Natural killer cell (primary cell): Measurements from ENCODE around the gene SELENOI. TPM values are rescaled to one million over a fixed set of nuclear protein-coding genes. Genes with fewer than 3 reads are reported as not detected.

ENCODE experiments used
- ATAC-seq, 3 donors: fragments of 150-1000 bp in 2 of 3; fragments of 200-7000 bp in 1 of 3; cut with Tn5 transposase; 1 replicate in 1 of 3; 2 replicates in 2 of 3; pipeline ENCODE4 v1.10.0; 2021; ENCODE audit warnings: mild to moderate bottlenecking in 2 of 3, moderate library complexity in 2 of 3
- DNase-seq, 2 donors: peaks; one replicate each; pipeline versions ENCODE4 v3.0.0 to v3.0.0-alpha.2; 2013 to 2021; ENCODE audit warnings: mixed read lengths in 1 of 2
- H3K27ac ChIP-seq: one replicate; pipeline ENCODE4 v1.5.1; 2013; ENCODE audit warnings: mild to moderate bottlenecking, low read length
- H3K27me3 ChIP-seq: one replicate; pipeline ENCODE4 v1.6.1; 2013; ENCODE audit warnings: low read length; ENCODE audit not compliant: control insufficient read depth, insufficient read depth
- H3K36me3 ChIP-seq: one replicate; pipeline ENCODE4 v1.6.1; 2013; ENCODE audit warnings: low read length; ENCODE audit not compliant: control insufficient read depth, insufficient read depth
- H3K4me1 ChIP-seq: one replicate; pipeline ENCODE4 v1.6.1; 2013; ENCODE audit warnings: low read length; ENCODE audit not compliant: control insufficient read depth, insufficient read depth
- H3K4me3 ChIP-seq: one replicate; pipeline ENCODE4 v1.5.1; 2013; ENCODE audit warnings: low read length
- H3K9me3 ChIP-seq: one replicate; pipeline ENCODE4 v1.6.1; 2013; ENCODE audit warnings: low read length; ENCODE audit not compliant: control insufficient read depth, insufficient read depth
- H3K27ac Mint-ChIP-seq, 2 donors: one replicate each; pipeline ENCODE4 v1.8.0; 2022; ENCODE audit warnings: mild to moderate bottlenecking in 2 of 2, mixed read lengths in 2 of 2, moderate library complexity in 1 of 2
- H3K27me3 Mint-ChIP-seq, 2 donors: one replicate each; pipeline ENCODE4 v1.8.0; 2022; ENCODE audit warnings: low read depth in 2 of 2, mixed read lengths in 2 of 2
- H3K36me3 Mint-ChIP-seq: one replicate; pipeline ENCODE4 v1.8.0; 2022; ENCODE audit warnings: mixed read lengths
- H3K4me1 Mint-ChIP-seq, 2 donors: one replicate each; pipeline ENCODE4 v1.8.0; 2022; ENCODE audit warnings: mixed read lengths in 2 of 2
- H3K4me3 Mint-ChIP-seq: one replicate; pipeline ENCODE4 v1.8.0; 2022; ENCODE audit warnings: mild to moderate bottlenecking, moderate library complexity, mixed read lengths
- H3K9me3 Mint-ChIP-seq, 2 donors: one replicate each; pipeline ENCODE4 v1.8.0; 2022; ENCODE audit warnings: mixed read lengths in 2 of 2
- CTCF ChIP-seq: fragments of 200-600 bp; IDR thresholded peaks from one replicate; pipeline ENCODE4 v1.8.0; 2022; ENCODE audit warnings: antibody characterized with exemption
- WGBS: methylation state at CpG from one replicate; pipeline ENCODE4 v1.1.7; 2013; ENCODE audit warnings: missing lambda C conversion rate; ENCODE audit not compliant: insufficient coverage; 5-methylcytosine and 5-hydroxymethylcytosine counted together
- intact Hi-C: fragments of 100-400 bp; cut with micrococcal nuclease; formaldehyde crosslinking; loops from one replicate; pipeline ENCODE4 v1.14.2; 2022
- total RNA-seq, 4 donors: library from RNA; stranded (reverse); fragments of 120-200 nt in 1 of 4; gene quantifications; one replicate each; pipeline versions ENCODE4 v1.2.3 to v1.2.4, GENCODE V29; 2013 to 2022

The SELENOI gene
- 10 to 100 TPM; 28.1 to 47.6 (median 36.4) TPM for total RNA-seq
- 31.2 TPM for total RNA-seq (2013)

GRCh38 chr2:26345545-26346453, at the start of gene SELENOI:
TSS of gene SELENOI (plus strand) at chr2:26346143. CDS start at chr2:26346233, 90 bp downstream.
- DNase-seq (peak; percentile 99 to 100), ATAC-seq (peak; percentile 92 to 98 (median 95))
- WGBS, result under 1% methylated on average over 80 of the region's 80 CpGs
- H3K36me3 Mint-ChIP-seq, result no peaks in the 10 kb centered on the region
- peaks cover 16% of the 10 kb centered on the region for H3K4me1 ChIP-seq
- H3K9me3 Mint-ChIP-seq, result no peaks in the 10 kb centered on the region
- peak within 1 kb of the TSS; percentile 90 for H3K4me3 ChIP-seq
- H3K4me1 Mint-ChIP-seq, result peaks cover 35 to 38% of the 10 kb centered on the region in 2 donors
- peak within 1 kb of the TSS; percentile 95 to 99 for H3K27ac Mint-ChIP-seq
- H3K27me3 Mint-ChIP-seq, result no peaks in the 10 kb centered on the region
- intact Hi-C loops, result loop anchor here (1.0 to 5.0 kb wide), 3 partner anchors 101 to 1373 kb away; partner anchors contain the start of genes ASXL2, DNAJC27, HADHA and HADHB
- H3K27ac ChIP-seq, result peak within 1 kb of the TSS; percentile 91
- no peaks in the 10 kb centered on the region for H3K36me3 ChIP-seq
- no peaks in the 10 kb centered on the region for H3K9me3 ChIP-seq
- H3K4me3 Mint-ChIP-seq, result peak within 1 kb of the TSS; percentile 99
- no peaks in the 10 kb centered on the region for H3K27me3 ChIP-seq
- no peak for TF ChIP-seq CTCF

- Histone ChIP-seq H3K36me3 (no peaks in the 10 kb centered on the region), H3K9me3 (no peaks in the 10 kb centered on the region), H3K4me3 (no peak overlapping the region), H3K27ac (no peak overlapping the region), H3K4me1 (peaks cover 20% of the 10 kb centered on the region), H3K27me3 (no peaks in the 10 kb centered on the region)
- Mint-ChIP-seq H3K27ac (no peak overlapping the region), H3K4me1 (no peaks in the 10 kb centered on the region), H3K36me3 (no peaks in the 10 kb centered on the region), H3K9me3 (no peaks in the 10 kb centered on the region), H3K27me3 (no peaks in the 10 kb centered on the region), H3K4me3 (no peak overlapping the region)
- DNase-seq (no peak), ATAC-seq (no peak)
- TF ChIP-seq CTCF, result no peak
- WGBS, result 97% methylated on average over 3 of the region's 3 CpGs
- intact Hi-C loops, result no loop called here
These were observed 48.9 kb upstream of the SELENOI start for GRCh38 chr2:26297061-26297460.

GRCh38 chr2:26298286-26298637, 47.7 kb upstream of the SELENOI start:
- no peaks in the 10 kb centered on the region for H3K9me3 ChIP-seq
- H3K27me3 Mint-ChIP-seq, result no peaks in the 10 kb centered on the region
- 38% methylated on average over 17 of the region's 17 CpGs for WGBS
- intact Hi-C loops, result loop anchor here (2.0 kb wide), 1 partner anchor 53 kb away; the partner anchor contains the start of genes HADHA and HADHB
- H3K4me1 ChIP-seq, result peaks cover 20% of the 10 kb centered on the region
- no peak overlapping the region for H3K27ac Mint-ChIP-seq
- no peaks in the 10 kb centered on the region for H3K36me3 ChIP-seq
- H3K4me1 Mint-ChIP-seq, result no peaks in the 10 kb centered on the region
- TF ChIP-seq CTCF, result no peak
- peak overlapping the region; percentile 59 for H3K27ac ChIP-seq
- peak overlapping the region; percentile 65 for H3K4me3 ChIP-seq
- no peak for DNase-seq
- no peak for ATAC-seq
- H3K9me3 Mint-ChIP-seq, result no peaks in the 10 kb centered on the region
- no peak overlapping the region for H3K4me3 Mint-ChIP-seq
- H3K36me3 Mint-ChIP-seq, result no peaks in the 10 kb centered on the region
- H3K27me3 ChIP-seq, result no peaks in the 10 kb centered on the region
